Suppressor macrophage (primary cell): ENCODE data around the gene CDC42EP1.

ENCODE experiments used
- DNase-seq, 4 experiments: peaks; one replicate each; pipeline ENCODE4 v3.0.0-alpha.2; 2020 to 2022

Gene CDC42EP1

GRCh38 chr22:37561212-37562048 lies 1.1 kb downstream of the CDC42EP1 start:
- peak; percentile 79 to 93 (median 90) for DNase-seq

DNA sequence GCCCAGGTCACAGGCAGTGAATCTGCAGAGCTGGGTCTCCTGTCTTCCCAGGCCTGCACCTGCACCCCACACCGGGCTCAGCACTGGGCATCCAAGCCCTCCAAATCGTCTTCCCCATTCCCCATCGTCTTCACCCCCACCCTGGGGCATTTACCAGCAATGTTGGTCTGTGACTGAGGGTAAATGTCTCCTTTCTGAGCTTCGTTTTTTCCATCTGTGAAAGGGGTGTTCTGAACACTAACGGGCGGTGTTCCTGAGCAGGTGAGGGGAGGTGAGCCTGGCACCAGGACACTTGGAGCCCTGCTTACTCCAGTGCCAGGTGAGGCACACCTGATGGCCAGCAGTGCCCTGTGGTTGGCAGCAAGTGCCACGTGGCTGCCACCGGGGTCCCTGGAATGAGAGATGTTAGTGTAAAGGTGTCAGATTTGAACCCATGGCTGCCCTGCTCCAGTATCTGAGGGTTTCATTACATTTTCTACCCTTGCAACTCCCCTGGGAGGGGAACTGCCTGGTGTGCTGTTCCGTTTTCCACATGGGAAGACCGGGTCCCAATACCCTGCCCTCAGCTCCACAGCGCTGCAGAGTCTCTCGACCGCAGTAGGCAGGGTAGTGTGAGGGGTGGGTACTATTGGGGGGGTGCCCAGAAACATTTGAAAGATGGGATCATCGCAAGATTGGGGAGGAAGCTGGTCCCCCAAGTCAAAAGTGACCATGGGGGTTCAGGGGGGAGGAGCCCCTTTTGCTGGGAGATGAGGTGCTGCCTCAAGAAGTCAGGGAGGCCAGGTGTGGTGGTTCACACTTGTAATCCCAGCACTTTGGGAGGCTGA lies 2.0 kb downstream of the CDC42EP1 start:
- no peak for DNase-seq

DNA sequence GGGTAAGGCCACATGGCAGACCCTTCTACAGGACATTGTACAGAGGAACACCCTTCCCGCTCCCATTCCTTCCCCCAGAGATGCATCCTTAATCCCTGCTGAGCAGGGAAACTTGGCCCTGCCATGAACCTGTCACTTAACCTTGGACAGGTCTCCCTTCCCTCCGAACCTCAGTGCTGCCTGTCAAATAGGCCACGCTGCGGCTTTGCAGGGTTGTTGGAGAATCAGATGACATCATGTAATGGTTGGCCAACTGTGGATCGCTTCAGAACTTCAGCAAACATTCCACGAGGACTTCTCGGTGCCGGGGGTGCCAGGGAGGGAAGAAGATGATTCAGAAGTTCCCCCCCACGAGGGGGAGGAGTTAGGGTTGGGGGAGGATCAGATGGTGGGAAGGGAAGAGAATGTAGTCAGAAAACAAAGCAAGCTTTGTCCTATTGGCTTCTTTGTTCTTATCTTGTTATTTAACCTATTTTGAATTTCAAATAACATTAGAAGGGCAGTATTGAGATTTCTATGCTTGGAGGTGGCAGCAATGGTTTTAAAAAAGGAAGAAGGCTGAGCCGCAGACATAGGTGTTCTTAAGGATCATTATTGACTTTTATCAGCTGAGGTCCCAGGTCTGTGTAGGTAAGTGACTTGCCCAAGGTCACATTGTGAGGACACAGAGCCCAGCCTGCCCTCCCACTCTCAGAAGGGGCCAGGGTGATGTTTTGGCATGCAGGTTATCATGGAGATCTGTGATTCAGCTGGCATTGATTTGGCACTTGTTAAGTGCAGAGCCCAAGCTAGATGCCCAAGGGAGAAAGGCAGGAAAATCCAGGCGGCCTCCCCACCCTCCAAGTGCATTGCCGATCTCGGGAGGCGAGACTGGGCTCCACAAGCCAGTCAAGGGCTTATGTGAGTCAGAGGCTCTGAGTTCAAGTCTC lies 3.1 kb downstream of the CDC42EP1 start:
- peak; percentile 25 to 80 (median 56) for DNase-seq

- DNase-seq, result no peak
Measured at GRCh38 chr22:37564111-37564711, 3.9 kb downstream of the CDC42EP1 start.

- no peak for DNase-seq
Measured at GRCh38 chr22:37565830-37566229, 5.5 kb downstream of the CDC42EP1 start.

GRCh38 chr22:37566329-37566837 lies 6.1 kb downstream of the CDC42EP1 start:
- peak; percentile 73 to 92 (median 88) for DNase-seq

- peak; percentile 78 to 90 (median 81) for DNase-seq
Measured at GRCh38 chr22:37566903-37567798, 6.9 kb downstream of the CDC42EP1 start.

DNA sequence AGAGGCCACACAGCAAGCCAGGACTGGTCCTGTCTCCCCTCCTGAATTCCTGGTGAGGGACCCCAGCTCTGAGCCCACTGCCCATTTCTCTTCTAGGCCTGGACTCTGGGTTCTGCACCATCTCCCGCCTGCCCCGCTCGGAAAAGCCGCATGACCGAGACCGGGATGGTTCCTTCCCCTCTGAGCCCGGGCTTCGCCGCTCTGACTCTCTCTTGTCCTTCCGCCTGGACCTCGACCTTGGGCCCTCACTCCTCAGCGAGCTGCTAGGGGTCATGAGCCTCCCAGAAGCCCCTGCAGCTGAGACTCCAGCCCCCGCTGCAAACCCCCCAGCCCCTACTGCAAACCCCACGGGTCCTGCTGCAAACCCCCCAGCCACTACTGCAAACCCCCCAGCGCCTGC lies 7.7 kb downstream of the CDC42EP1 start:
- no peak for DNase-seq

- no peak for DNase-seq
Measured at GRCh38 chr22:37568448-37569008, 8.2 kb downstream of the CDC42EP1 start.

- DNase-seq, result no peak
Measured at GRCh38 chr22:37569009-37569920, 9.0 kb downstream of the CDC42EP1 start.

- no peak for DNase-seq
Measured at GRCh38 chr22:37569921-37570660, 9.8 kb downstream of the CDC42EP1 start.

GRCh38 chr22:37570661-37570976 lies 10.3 kb downstream of the CDC42EP1 start:
- DNase-seq, result no peak

DNA sequence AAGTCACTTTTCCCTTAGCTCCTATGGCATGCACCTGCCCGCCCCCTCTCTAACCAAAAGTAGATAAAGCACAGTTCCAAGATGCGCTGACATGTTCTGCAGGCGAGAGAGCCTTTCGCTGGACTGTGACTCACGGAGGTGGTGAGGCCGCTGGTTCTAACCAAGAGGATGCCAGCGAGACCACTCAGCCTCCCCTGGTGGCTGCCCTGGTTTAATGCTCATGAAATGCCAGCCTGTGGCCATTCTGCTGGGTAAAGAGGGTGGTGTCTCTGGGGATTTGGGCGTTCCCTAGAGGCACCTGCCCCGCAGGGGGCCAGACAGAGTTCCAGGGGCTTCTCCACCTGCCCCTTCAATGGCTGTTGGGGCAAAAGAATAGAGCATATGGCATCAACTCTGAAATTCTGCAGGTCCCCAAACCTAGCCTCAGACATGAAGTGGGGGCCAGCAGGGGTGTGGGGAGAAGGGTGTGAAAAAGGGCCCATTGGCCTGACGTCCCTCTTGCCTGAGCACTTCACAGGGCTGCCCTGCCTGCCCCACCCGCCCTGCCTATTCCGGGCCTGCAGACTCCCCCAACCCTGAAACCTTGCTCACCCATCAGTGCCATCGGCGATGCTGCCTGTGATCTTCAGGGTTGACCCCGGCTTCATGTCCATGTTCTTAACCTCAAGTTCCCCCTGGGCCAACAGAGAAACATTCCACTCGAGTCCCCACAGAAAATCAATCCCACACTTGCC lies 11.1 kb downstream of the CDC42EP1 start:
- peak in 1 of 4 experiments; percentile 5 for DNase-seq

DNA sequence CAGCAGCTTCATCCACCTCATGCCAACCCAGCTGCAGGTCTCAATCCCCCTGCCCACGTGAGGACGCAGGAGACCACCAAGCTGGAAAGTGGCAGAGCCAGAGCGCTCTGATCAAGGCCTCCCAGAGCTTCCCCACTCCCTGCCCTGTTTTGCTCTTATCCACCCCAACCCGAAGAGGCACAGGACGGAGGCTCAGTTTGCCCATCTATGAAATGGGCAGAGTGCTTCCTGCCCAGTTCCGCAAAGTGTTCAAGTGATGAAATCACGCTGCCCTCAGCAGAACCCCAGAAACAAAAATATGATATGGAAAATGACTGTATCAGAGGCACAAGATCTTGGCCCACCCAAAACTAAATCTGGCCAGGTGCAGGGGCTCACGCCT lies 11.7 kb downstream of the CDC42EP1 start:
- peak in 1 of 4 experiments; percentile 3 for DNase-seq

DNA sequence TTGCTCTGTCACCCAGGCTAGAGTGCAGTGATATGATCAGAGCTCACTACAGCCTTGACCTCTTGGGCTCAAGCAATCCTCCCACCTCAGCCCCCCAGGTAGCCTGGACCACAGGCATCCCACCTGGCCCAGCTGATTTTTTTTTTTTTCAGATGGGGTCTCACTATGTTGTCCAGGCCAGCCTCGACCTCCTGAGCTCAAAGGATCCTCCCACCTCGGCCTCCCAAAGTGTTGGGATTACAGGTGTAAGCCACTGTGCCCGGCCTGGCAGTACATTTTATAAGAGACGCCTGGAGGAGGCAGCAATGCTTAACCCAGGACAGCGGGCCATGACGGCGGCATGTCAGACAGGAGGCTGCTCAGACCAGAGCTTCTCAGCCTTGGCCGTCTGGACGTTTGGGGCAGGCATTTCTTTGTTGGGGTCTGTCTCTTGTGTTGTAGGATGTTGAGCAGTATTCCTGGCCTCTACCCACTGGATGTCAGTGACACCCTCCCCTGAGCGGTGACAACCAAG lies 15.3 kb downstream of the CDC42EP1 start:
- peak in 1 of 4 experiments; percentile 1 for DNase-seq

DNA sequence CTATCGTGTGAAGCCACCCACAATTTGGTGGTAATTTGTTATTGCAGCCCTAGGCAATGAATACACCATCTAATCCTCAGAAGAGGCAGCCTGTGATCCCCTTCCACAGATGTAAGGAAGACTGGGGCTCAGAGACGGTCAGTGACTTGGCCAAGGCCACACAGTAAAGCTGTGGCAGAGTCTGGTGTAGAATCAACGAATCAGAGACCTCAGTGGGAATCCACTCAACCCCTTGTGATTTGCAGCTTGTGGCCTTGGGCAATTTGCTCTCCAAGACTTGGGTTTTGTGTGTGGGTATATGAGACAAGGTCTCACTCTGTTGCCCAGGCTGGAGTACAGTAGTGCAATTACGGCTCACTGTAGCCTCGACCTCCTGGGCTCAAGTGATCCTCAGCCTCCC lies 17.7 kb downstream of the CDC42EP1 start:
- peak; percentile 35 to 63 (median 58) for DNase-seq

DNA sequence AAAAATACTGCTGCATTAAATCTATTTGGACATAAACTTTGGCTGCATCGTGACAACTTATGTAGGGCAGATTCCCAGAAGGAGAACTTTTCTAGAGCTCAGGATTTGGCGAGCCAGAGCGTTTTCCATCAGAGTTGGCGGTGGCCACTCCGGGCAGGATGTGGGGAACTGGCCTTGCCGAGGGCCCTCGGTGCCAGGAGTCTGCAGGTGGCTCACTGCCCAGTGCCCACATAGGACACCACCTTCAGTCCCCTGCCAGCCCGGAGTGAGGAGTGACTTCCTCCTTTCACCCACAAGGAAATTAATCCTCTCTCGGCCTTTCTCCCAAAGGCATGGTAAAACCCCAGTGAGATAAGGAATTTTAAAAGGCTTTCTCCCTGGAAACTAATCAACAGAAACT lies 21.2 kb downstream of the CDC42EP1 start:
- peak in 3 of 4 experiments; percentile 46 to 70 (median 54) for DNase-seq

- no peak for DNase-seq
Measured at GRCh38 chr22:37582526-37582925, 22.2 kb downstream of the CDC42EP1 start.
